Smooth muscle cell (in vitro differentiated cells): ENCODE data around the gene ACCS. TPM values are rescaled to one million over a fixed set of nuclear protein-coding genes. Genes with fewer than 3 reads are reported as not detected.

Experiments used
- DNase-seq: peaks from one replicate; lab custom pipeline; 2025; ENCODE audit not compliant: unreplicated experiment; lab: John Stamatoyannopoulos, UW
- H2AFZ ChIP-seq: fragments of 200-600 bp; sonication (generic); 2 replicates; pipeline ENCODE4 v1.6.0; 2016; ENCODE audit warnings: antibody characterized with exemption, low read depth, mild to moderate bottlenecking
- H3F3A ChIP-seq: fragments of 200-600 bp; sonication (generic); 2 replicates; pipeline ENCODE4 v1.6.0; 2017; ENCODE audit warnings: antibody characterized with exemption, low read depth
- H3K27ac ChIP-seq: fragments of 200-600 bp; sonication (generic); 2 replicates; pipeline ENCODE4 v1.5.1; 2016; ENCODE audit warnings: low read depth, mild to moderate bottlenecking
- H3K27me3 ChIP-seq: fragments of 200-600 bp; sonication (generic); 2 replicates; pipeline ENCODE4 v1.6.1; 2016; ENCODE audit warnings: low read depth, mild to moderate bottlenecking
- H3K36me3 ChIP-seq: fragments of 200-600 bp; sonication (generic); 2 replicates; pipeline ENCODE4 v1.5.1; 2016; ENCODE audit warnings: low read depth
- H3K4me1 ChIP-seq: fragments of 200-600 bp; sonication (generic); 2 replicates; pipeline ENCODE4 v1.5.1; 2016; ENCODE audit warnings: low read depth
- H3K4me2 ChIP-seq: fragments of 200-600 bp; sonication (generic); 2 replicates; pipeline ENCODE4 v1.6.0; 2016; ENCODE audit warnings: mild to moderate bottlenecking
- H3K4me3 ChIP-seq: fragments of 200-600 bp; sonication (generic); 2 replicates; pipeline ENCODE4 v1.5.1; 2016; ENCODE audit warnings: mild to moderate bottlenecking
- H3K79me2 ChIP-seq: fragments of 200-600 bp; sonication (generic); 2 replicates; pipeline ENCODE4 v1.6.0; 2016; ENCODE audit warnings: low read depth, mild to moderate bottlenecking
- H3K9ac ChIP-seq: fragments of 200-600 bp; sonication (generic); 2 replicates; pipeline ENCODE4 v1.6.0; 2016; ENCODE audit warnings: low read depth
- H3K9me3 ChIP-seq: fragments of 200-600 bp; sonication (generic); replicated peaks from 2 replicates; pipeline ENCODE4 v1.5.1; 2016; ENCODE audit warnings: low read depth
- H4K20me1 ChIP-seq: fragments of 200-600 bp; sonication (generic); 2 replicates; pipeline ENCODE4 v1.6.0; 2016; ENCODE audit warnings: low read depth
- WGBS: methylation state at CpG from one replicate; pipeline ENCODE4 v1.1.7; 2016; ENCODE audit warnings: low lambda C conversion rate; 5-methylcytosine and 5-hydroxymethylcytosine counted together
- polyA plus RNA-seq: library from polyadenylated mRNA; unstranded; fragments of >200 nt; fragmentation: Nextera tagmentation; extraction: Ambion mirVana; gene quantifications from 2 replicates; pipeline ENCODE4 v1.2.1, GENCODE V29; 2016
- total RNA-seq: library from RNA; depleted of rRNA; stranded (reverse); fragments of >200 nt; gene quantifications from 2 replicates; pipeline ENCODE4 v1.2.3, GENCODE V29; 2014
- TF ChIP-seq, protein P1 (sequence below): fragments of 200-600 bp; sonication (generic); IDR thresholded peaks from 2 replicates; pipeline ENCODE4 v1.5.1; 2017; ENCODE audit warnings: borderline replicate concordance, mild to moderate bottlenecking, antibody characterized with exemption; ENCODE audit not compliant: insufficient read depth, poor library complexity, severe bottlenecking

Gene ACCS
- total and polyA plus RNA-seq, 2 experiments from 2014 or later: 3.5 to 4.1 TPM

DNA sequence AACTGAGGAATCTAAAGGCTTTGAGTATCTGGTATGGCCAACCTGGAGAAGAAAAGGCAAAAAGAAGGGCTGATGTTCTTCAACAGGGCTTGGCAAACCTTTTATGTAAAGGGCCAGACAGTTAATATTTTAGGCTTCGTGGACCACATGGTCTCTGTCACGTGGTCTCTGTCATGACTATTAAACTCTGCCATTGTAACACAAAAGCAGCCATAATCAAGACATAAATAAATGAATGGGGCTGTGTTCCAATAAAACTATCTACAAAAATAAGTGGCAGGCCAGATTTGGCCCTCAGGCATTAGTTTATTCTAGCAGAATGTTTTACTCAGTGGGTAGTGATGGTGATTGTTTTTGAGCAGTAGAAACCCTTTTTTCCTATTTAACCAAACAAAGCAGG lies 18.8 kb upstream of the ACCS start:
- Histone ChIP-seq H3F3A (no peaks in the 10 kb centered on the region), H3K36me3 (no peaks in the 10 kb centered on the region), H3K4me2 (no peak overlapping the region), H2AFZ (no peak overlapping the region), H3K4me3 (no peak overlapping the region), H3K27ac (no peak overlapping the region), H3K9ac (no peak overlapping the region), H3K27me3 (no peaks in the 10 kb centered on the region), H3K4me1 (no peaks in the 10 kb centered on the region), H3K79me2 (no peaks in the 10 kb centered on the region), H4K20me1 (no peaks in the 10 kb centered on the region), H3K9me3 (no peaks in the 10 kb centered on the region)
- DNase-seq: no peak
- WGBS: 77% methylated on average over 2 of the region's 2 CpGs
- TF ChIP-seq, protein P1, sequence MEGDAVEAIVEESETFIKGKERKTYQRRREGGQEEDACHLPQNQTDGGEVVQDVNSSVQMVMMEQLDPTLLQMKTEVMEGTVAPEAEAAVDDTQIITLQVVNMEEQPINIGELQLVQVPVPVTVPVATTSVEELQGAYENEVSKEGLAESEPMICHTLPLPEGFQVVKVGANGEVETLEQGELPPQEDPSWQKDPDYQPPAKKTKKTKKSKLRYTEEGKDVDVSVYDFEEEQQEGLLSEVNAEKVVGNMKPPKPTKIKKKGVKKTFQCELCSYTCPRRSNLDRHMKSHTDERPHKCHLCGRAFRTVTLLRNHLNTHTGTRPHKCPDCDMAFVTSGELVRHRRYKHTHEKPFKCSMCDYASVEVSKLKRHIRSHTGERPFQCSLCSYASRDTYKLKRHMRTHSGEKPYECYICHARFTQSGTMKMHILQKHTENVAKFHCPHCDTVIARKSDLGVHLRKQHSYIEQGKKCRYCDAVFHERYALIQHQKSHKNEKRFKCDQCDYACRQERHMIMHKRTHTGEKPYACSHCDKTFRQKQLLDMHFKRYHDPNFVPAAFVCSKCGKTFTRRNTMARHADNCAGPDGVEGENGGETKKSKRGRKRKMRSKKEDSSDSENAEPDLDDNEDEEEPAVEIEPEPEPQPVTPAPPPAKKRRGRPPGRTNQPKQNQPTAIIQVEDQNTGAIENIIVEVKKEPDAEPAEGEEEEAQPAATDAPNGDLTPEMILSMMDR: no peak

DNA sequence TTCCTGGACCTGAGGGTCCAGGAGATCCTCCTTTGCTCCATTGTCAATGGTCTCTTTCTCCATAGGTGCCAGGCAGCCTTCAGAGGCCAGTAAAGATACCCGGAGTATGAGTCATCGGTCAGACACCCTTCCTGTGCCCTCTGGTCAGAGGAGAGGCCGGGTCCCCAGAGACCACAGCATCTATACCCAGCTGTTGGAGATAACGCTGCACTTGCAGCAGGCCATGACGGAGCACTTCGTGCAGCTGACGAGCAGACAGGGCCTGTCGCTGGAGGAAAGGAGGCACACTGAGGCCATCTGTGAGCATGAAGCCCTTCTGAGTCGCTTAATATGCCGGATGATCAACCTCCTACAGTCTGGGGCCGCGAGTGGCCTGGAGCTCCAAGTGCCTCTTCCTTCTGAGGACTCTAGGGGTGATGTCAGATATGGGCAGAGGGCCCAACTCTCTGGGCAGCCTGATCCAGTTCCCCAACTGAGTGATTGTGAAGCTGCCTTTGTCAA lies 18.1 kb upstream of the ACCS start, which contains the start of gene ACCSL:
ACCSL (plus strand) TSS at position 51 of the 501 bp plus-strand sequence; CDS start at position 107, 56 bp downstream.
- Histone ChIP-seq H3K4me3 (no peak within 1 kb of the TSS), H3K9me3 (no peaks in the 10 kb centered on the region), H3K4me2 (no peak within 1 kb of the TSS), H3K79me2 (no peaks in the 10 kb centered on the region), H3K36me3 (no peaks in the 10 kb centered on the region), H3K4me1 (no peaks in the 10 kb centered on the region), H3K9ac (no peak within 1 kb of the TSS), H3K27me3 (no peaks in the 10 kb centered on the region), H2AFZ (no peak within 1 kb of the TSS), H4K20me1 (no peaks in the 10 kb centered on the region), H3K27ac (no peak within 1 kb of the TSS), H3F3A (no peaks in the 10 kb centered on the region)
- TF ChIP-seq, protein P1: no peak
- no peak for DNase-seq
- 93% methylated on average over 12 of the region's 12 CpGs for WGBS

DNA sequence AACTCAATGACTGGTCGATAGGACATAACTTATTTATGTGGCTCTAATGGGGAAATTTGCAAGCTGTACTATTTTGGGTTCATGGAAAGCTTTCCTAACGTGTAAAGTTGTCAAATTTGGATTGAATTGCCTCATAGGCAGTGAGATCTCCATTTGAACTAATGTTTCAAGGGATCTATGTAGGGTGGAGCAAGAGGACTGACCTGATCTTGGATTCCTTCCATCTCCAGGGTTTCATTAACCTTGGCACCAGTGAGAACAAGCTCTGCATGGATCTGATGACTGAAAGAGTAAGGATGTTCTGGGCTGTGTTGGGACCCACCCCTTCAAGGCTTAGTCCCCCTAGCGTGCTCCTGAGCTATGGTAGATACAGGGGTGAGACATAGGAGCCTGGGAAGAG lies 16.2 kb upstream of the ACCS start:
- no peak for DNase-seq
- H3K79me2 ChIP-seq: no peaks in the 10 kb centered on the region
- H3K36me3 ChIP-seq: no peaks in the 10 kb centered on the region
- H3K27ac ChIP-seq: no peak overlapping the region
- no peak overlapping the region for H2AFZ ChIP-seq
- H3K27me3 ChIP-seq: no peaks in the 10 kb centered on the region
- 81% methylated on average over 3 of the region's 3 CpGs for WGBS
- H3K9me3 ChIP-seq: no peaks in the 10 kb centered on the region
- H3K9ac ChIP-seq: no peak overlapping the region
- H3F3A ChIP-seq: no peaks in the 10 kb centered on the region
- no peaks in the 10 kb centered on the region for H3K4me1 ChIP-seq
- H4K20me1 ChIP-seq: no peaks in the 10 kb centered on the region
- H3K4me2 ChIP-seq: no peak overlapping the region
- TF ChIP-seq, protein P1: no peak
- no peak overlapping the region for H3K4me3 ChIP-seq

DNA sequence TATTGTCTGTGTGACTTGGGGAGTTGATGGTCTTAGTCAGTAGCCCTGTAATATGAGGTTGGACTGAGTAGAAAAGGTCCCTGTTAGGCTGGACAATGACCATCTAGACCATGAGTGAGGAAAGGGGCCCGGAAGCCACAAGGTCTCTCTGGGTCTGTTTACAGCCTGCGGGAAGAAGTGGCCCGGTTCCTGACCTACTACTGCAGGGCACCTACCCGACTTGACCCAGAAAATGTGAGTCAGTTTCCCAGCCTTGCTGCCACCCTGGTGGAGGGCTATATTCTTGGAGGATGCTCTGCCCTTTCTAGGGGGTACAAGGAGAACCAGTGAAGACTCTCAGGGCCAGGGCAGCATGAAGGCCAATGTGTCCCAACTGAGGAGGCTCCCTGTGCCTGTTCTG lies 14.9 kb upstream of the ACCS start:
- TF ChIP-seq, protein P1: no peak
- Histone ChIP-seq H3K36me3 (no peaks in the 10 kb centered on the region), H3K4me1 (no peaks in the 10 kb centered on the region), H3K9me3 (no peaks in the 10 kb centered on the region), H3K79me2 (no peaks in the 10 kb centered on the region), H3K4me3 (no peak overlapping the region), H3K4me2 (no peak overlapping the region), H3F3A (no peaks in the 10 kb centered on the region), H3K9ac (no peak overlapping the region), H3K27ac (no peak overlapping the region), H3K27me3 (no peaks in the 10 kb centered on the region), H4K20me1 (no peaks in the 10 kb centered on the region), H2AFZ (no peak overlapping the region)
- DNase-seq: no peak
- WGBS: 84% methylated on average over 4 of the region's 4 CpGs
